ENCODE measurements around the gene PANK4. TPM values are rescaled to one million over a fixed set of nuclear protein-coding genes. Genes with fewer than 3 reads are reported as not detected.

PANK4 gene
- total RNA-seq, 2 experiments from 2014 or later, result 32.4 to 39.2 TPM

DNA sequence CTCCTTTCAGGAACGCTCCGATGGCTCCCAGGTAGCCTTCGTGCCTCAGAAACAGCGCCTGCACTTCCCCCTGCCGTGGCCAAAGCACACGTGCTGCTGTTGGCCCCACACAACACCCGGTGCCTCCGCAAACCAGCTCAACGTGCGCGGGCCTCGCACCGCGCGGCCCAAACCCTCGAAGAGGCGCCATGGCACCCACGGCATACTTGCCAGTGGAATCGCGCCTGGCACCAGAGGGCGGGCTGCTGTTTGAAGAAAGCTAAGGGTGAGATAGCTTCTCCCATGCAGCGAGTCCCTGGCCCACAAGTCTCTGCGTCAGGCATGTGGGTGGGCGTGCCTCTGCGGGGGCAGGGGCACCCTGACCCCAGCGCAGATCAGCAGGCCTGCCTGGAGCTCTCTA is 7.9 kb downstream of the PANK4 start:
- Mint-ChIP-seq H3K36me3 (ENCODE audit: low read depth) (peaks cover 23% of the 10 kb centered on the region), H3K4me3 (no peak overlapping the region), H3K9me3 (ENCODE audit: low read depth) (no peaks in the 10 kb centered on the region), H3K27ac (no peak overlapping the region), H3K27me3 (no peaks in the 10 kb centered on the region), H3K4me1 (peaks cover 11% of the 10 kb centered on the region)
- ChIA-PET POLR2A (interaction anchor here (0.6 kb wide), 1 partner anchor 1382 kb away, joined by 3 read pairs; the partner anchor contains the start of gene C1orf174), CTCF (no interaction called here)
- no peak for ATAC-seq
- intact Hi-C loops (cut with DNase I, micrococcal nuclease), result no loop called here
- no peak for DNase-seq

DNA sequence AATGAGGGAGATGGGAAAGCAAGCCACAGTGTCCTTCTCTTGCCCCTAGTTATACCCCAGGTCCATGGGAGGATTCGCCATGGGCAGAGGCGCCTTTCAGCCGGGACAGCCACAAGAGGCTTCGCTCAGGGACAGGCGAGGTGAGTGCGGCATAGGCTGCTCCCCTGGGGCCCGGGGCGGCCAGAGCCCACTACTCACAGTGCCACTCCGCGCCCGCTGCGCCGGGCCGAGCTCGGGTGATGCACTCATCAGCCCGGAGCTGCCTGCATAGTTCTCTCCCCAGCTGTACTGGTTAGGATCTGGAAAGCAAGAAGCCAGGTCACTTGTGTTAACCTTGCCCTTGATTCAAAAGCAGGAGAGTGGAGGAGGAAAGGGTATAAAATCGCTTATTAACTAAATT is 8.4 kb downstream of the PANK4 start:
- H3K36me3 Mint-ChIP-seq (ENCODE audit: low read depth), result peaks cover 24% of the 10 kb centered on the region
- no peak overlapping the region for H3K27ac Mint-ChIP-seq
- intact Hi-C loops (cut with DNase I, micrococcal nuclease), result no loop called here
- ATAC-seq (no peak), DNase-seq (no peak)
- peaks cover 5% of the 10 kb centered on the region for H3K4me1 Mint-ChIP-seq
- POLR2A ChIA-PET, result interaction anchor here (0.6 kb wide), 1 partner anchor 1382 kb away, joined by 3 read pairs; the partner anchor contains the start of gene C1orf174
- CTCF ChIA-PET, result no interaction called here
- H3K27me3 Mint-ChIP-seq, result no peaks in the 10 kb centered on the region
- H3K4me3 Mint-ChIP-seq, result no peak overlapping the region
- no peaks in the 10 kb centered on the region for H3K9me3 Mint-ChIP-seq (ENCODE audit: low read depth)

DNA sequence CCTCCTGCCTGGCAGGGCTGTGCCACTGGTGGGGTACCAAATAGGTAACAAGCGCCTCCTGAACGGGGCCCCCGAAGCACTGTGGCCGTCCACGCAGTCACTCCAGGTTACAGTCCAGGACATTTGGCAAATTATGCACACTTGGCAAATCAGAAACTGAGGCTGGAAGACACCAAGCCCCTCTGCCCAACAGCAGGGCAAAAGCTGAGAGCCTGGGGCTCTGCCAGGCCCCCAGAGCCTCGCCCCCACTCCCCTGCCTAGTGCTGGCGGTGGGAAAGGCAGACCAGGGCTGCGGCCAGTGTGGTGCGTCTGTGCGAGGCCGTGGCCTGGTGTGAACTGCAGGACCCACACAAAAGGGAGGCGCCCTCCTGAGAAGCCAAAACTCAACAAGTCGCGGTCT is 9.4 kb downstream of the PANK4 start:
- H3K27me3 Mint-ChIP-seq, result no peaks in the 10 kb centered on the region
- no peak overlapping the region for H3K4me3 Mint-ChIP-seq
- POLR2A ChIA-PET, result no interaction called here
- DNase-seq (no peak), ATAC-seq (no peak)
- CTCF ChIA-PET, result no interaction called here
- H3K4me1 Mint-ChIP-seq, result no peaks in the 10 kb centered on the region
- H3K36me3 Mint-ChIP-seq (ENCODE audit: low read depth), result peaks cover 24% of the 10 kb centered on the region
- no peak overlapping the region for H3K27ac Mint-ChIP-seq
- no peaks in the 10 kb centered on the region for H3K9me3 Mint-ChIP-seq (ENCODE audit: low read depth)
- intact Hi-C loops (cut with DNase I, micrococcal nuclease), result no loop called here

DNA sequence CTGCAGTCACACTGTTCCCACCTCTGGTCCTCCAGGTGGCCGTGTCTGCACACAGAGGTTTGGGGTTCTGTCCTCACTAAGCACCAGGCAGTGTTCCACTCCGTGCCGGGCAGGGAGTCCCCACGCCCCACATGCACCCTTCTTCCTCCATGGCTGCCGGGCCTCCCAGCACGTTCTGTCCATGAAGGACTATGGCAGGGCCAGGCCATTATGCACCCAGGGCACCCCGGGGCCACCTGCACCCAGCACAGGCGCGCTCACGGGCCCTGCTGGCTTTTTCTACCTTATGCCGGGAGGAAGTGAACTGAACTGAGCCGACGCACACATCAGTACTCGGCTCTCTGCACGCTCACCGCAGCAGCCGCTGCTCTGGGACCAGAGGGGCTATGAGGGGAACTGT is 10.3 kb downstream of the PANK4 start:
- no peaks in the 10 kb centered on the region for H3K9me3 Mint-ChIP-seq (ENCODE audit: low read depth)
- intact Hi-C loops (cut with DNase I, micrococcal nuclease), result no loop called here
- POLR2A ChIA-PET, result no interaction called here

DNA sequence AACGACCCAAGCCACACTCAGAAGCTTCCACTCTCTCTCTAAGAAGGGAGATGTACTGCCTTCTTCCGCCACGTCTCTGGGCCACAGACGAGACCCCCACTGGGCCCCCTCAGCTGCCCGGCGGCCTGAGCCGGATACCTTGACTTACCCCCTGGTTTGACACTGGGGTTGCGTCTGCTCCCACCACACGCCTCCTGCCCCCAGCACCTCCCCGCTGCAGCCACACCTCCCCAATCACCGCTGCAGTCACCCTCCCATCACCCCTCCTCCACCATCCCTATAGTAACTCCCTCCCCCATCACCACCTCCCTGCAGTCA is 10.7 kb downstream of the PANK4 start:
- POLR2A ChIA-PET, result no interaction called here
- Mint-ChIP-seq H3K27me3 (no peaks in the 10 kb centered on the region), H3K36me3 (ENCODE audit: low read depth) (peaks cover 18% of the 10 kb centered on the region), H3K27ac (no peak overlapping the region), H3K4me3 (no peak overlapping the region), H3K9me3 (ENCODE audit: low read depth) (no peaks in the 10 kb centered on the region), H3K4me1 (no peaks in the 10 kb centered on the region)
- ATAC-seq (no peak), DNase-seq (no peak)
- intact Hi-C loops (cut with DNase I, micrococcal nuclease), result no loop called here
- CTCF ChIA-PET, result no interaction called here

More for the DNA sequence above, 10.3 kb downstream of the PANK4 start:
- Mint-ChIP-seq H3K4me1 (no peaks in the 10 kb centered on the region), H3K27ac (no peak overlapping the region), H3K4me3 (no peak overlapping the region), H3K27me3 (no peaks in the 10 kb centered on the region), H3K36me3 (ENCODE audit: low read depth) (peaks cover 22% of the 10 kb centered on the region)
- CTCF ChIA-PET, result no interaction called here
- no peak for ATAC-seq
- no peak for DNase-seq

DNA sequence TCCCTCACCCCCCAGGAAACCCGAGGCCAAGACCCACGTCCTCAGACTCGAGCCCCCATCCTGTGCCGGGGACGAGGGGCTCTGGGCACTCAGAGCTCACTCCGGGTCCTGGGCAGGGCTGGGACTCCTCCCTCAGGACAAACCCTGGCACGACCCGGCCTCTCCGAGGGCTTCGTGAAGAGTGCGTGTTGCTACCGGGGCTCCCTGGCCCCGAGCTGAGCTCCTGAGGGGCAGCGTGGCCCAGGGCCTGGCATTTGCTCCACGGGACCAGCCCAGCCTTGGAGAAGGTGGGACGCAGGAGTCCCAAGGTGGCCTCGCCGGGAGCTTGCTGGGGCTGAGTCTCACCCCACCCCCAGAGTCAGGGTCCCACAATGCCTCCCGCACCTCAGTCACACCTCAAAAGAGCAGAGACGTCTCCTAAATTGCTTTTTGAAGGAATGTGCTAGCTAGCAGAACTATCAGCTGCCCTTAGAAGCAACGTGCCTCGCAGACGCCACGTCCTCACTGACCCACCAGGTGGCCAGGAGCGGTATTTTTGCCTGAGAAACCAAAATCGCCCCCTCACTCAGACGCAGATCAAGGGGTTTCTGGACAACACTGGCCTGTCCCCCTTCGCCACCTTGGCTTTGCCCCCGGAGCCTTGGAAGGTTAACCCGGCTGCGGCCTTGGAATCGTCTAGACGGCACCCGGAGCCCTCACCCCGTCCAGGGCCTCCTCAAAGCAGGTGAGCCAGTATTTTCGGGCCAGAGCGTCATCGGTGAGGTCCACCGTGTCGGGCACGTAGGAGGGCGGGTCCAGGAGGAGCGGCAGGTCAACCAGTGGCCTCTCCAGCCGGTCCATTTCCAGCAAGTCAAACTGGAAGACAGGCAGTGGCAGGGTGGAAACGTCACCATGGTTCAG is 11.3 kb downstream of the PANK4 start:
- Mint-ChIP-seq H3K4me3 (no peak overlapping the region), H3K36me3 (ENCODE audit: low read depth) (peaks cover 17% of the 10 kb centered on the region), H3K4me1 (no peaks in the 10 kb centered on the region), H3K27ac (no peak overlapping the region), H3K27me3 (no peaks in the 10 kb centered on the region), H3K9me3 (ENCODE audit: low read depth) (no peaks in the 10 kb centered on the region)
- POLR2A ChIA-PET, result no interaction called here
- intact Hi-C loops (cut with DNase I, micrococcal nuclease), result no loop called here
- CTCF ChIA-PET, result no interaction called here
- no peak for ATAC-seq
- DNase-seq, result no peak

DNA sequence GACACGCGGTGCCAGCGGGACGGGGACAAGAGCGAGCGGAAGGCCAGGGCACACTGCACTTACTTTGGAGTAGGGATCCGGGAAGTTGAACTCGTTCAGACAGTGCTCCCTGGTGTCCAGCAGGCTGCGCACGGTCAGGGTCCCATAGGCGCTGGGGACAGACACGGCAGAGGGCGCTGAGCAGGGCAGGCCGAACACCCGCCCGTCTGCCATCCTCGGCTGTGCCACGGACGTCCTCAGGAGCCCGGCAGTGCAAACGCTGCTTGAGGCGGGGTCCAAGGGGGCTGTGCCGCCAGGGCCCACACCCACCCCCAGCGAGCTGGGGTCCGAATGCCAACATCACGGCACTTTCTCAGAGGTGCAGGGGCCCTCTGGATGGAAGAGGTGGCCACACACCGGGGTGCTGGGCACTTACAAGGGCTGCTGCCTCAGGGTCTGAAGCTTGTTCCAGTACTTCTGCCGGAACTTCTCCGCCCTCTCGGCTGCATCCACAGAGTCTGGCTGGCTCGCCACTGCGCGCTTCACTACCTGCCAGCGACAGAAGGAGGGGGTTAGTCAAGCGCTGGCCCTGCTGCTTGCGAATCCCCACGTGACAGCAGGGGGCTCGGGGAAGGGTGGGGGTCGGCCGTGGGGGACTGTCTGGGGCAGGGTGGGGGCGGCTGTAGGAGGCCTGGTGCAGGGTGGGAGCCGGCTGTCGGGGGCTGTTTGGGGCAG is 12.3 kb downstream of the PANK4 start:
- H3K36me3 Mint-ChIP-seq (ENCODE audit: low read depth), result peaks cover 19% of the 10 kb centered on the region
- ATAC-seq, result no peak
- intact Hi-C loops (cut with DNase I, micrococcal nuclease), result no loop called here

GRCh38 chr1:2512862-2513421 is 13.5 kb downstream of the PANK4 start:
- ChIA-PET CTCF (no interaction called here), POLR2A (no interaction called here)
- H3K27me3 Mint-ChIP-seq, result no peaks in the 10 kb centered on the region
- H3K9me3 Mint-ChIP-seq (ENCODE audit: low read depth), result no peaks in the 10 kb centered on the region
- H3K36me3 Mint-ChIP-seq (ENCODE audit: low read depth), result peaks cover 12% of the 10 kb centered on the region
- H3K4me3 Mint-ChIP-seq, result no peak overlapping the region
- no peak overlapping the region for H3K27ac Mint-ChIP-seq
- DNase-seq, result no peak
- H3K4me1 Mint-ChIP-seq, result no peaks in the 10 kb centered on the region
- intact Hi-C loops (cut with DNase I, micrococcal nuclease), result no loop called here
- ATAC-seq, result no peak

More for the DNA sequence above, 12.3 kb downstream of the PANK4 start:
- H3K4me3 Mint-ChIP-seq, result no peak overlapping the region
- H3K27me3 Mint-ChIP-seq, result no peaks in the 10 kb centered on the region
- H3K27ac Mint-ChIP-seq, result no peak overlapping the region
- ChIA-PET CTCF (no interaction called here), POLR2A (no interaction called here)
- H3K9me3 Mint-ChIP-seq (ENCODE audit: low read depth), result no peaks in the 10 kb centered on the region
- no peaks in the 10 kb centered on the region for H3K4me1 Mint-ChIP-seq
- no peak for DNase-seq

GRCh38 chr1:2510366-2511155 is 15.8 kb downstream of the PANK4 start:
- DNase-seq (no peak), ATAC-seq (no peak)
- no peaks in the 10 kb centered on the region for H3K9me3 Mint-ChIP-seq (ENCODE audit: low read depth)
- H3K4me1 Mint-ChIP-seq, result no peaks in the 10 kb centered on the region
- H3K27me3 Mint-ChIP-seq, result no peaks in the 10 kb centered on the region
- H3K27ac Mint-ChIP-seq, result no peak overlapping the region
- H3K36me3 Mint-ChIP-seq (ENCODE audit: low read depth), result peaks cover 10% of the 10 kb centered on the region
- intact Hi-C loops (cut with DNase I, micrococcal nuclease), result no loop called here
- H3K4me3 Mint-ChIP-seq, result no peak overlapping the region
- ChIA-PET CTCF (no interaction called here), POLR2A (no interaction called here)

- Mint-ChIP-seq H3K36me3 (ENCODE audit: low read depth) (peaks cover 10% of the 10 kb centered on the region), H3K4me3 (no peak overlapping the region), H3K27ac (no peak overlapping the region), H3K27me3 (no peaks in the 10 kb centered on the region), H3K9me3 (ENCODE audit: low read depth) (no peaks in the 10 kb centered on the region), H3K4me1 (no peaks in the 10 kb centered on the region)
- ATAC-seq (no peak), DNase-seq (no peak)
- intact Hi-C loops (cut with DNase I, micrococcal nuclease), result no loop called here
- ChIA-PET POLR2A (no interaction called here), CTCF (no interaction called here)
These were observed 16.8 kb downstream of the PANK4 start for GRCh38 chr1:2509589-2509988.

DNA sequence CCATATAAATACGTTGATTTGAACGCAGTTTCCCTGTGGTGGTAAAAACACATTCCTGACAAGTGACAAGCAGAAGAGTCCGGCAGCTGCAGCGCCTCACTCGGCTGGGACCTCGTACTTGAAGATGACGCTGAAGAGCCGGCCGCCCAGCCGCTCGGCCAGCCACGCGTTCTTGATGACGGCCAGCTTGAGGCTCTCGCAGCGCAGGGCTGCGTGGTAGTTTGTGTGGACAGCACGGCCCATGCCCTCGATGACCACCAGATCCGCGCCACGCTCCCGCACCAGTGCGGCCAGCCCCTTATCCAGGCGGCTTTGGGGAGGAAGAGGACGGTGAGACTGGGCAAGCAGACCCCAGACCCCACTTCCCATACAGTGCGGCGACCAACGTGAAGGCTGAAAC is 17.6 kb downstream of the PANK4 start:
- no peak overlapping the region for H3K27ac Mint-ChIP-seq
- POLR2A ChIA-PET, result no interaction called here
- intact Hi-C loops (cut with DNase I, micrococcal nuclease), result no loop called here

More for the DNA sequence above, 17.6 kb downstream of the PANK4 start:
- no peak overlapping the region for H3K4me3 Mint-ChIP-seq
- no peak for DNase-seq
- H3K9me3 Mint-ChIP-seq (ENCODE audit: low read depth), result no peaks in the 10 kb centered on the region
- no peak for ATAC-seq
- H3K4me1 Mint-ChIP-seq, result no peaks in the 10 kb centered on the region
- CTCF ChIA-PET, result interaction anchor here (0.6 kb wide), 1 partner anchor 81 kb away, joined by 3 read pairs; no protein-coding TSS in a partner anchor
- H3K36me3 Mint-ChIP-seq (ENCODE audit: low read depth), result peaks cover 9% of the 10 kb centered on the region
- H3K27me3 Mint-ChIP-seq, result no peaks in the 10 kb centered on the region

Data from activated CD4-positive, alpha-beta T cell treated with anti-CD3 and anti-CD28 coated beads for 36 hours (primary cell).